NCI-H1417 treated with DMSO at 0.1 percent for 48 hours (cell line): ENCODE results near the gene GNA12.

ENCODE experiments used
- DNase-seq: peaks from one replicate; lab custom pipeline; 2025; lab: John Stamatoyannopoulos, UW

Gene GNA12

DNA sequence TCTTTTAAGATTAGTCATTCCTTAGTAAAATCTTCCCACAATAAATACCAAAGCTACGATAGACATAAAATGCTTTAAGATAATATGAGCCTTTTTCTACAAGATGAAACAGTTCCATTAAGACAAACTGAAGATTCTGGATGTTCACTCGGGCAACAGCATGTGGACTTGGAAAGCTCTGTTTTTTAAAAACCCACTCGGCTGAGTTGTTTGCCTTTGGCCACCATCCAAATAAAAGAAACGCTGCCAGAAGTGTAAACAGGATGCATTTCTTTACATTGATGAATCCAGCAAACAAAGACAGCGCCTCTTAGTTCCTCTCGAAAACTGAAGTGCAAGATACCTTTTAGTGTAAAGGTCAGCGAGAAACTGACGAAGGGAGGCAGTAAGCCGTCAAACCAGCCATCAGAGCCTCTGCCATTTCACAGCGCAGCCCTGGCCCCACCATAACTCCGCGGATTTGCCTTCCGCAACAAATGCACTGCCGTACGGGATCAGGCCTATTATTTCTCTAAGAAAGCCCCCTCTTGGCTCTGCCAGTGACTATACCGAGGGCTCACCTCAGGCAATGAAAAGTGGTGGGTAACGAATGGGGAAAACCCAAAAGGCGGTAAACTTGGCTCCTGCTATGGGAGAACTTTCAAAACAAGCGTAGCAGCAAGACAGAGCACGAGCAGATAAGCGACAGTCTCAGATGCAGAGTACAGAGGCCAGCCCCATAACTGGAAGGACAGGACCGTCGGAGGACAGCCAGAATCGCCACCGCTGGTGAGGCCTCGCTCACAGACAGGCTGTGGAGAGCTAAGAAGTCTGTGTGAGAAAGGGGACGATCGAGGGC is 41.4 kb downstream of the GNA12 start:
- no peak for DNase-seq

GRCh38 chr7:2802101-2802500 is 42.0 kb downstream of the GNA12 start:
- no peak for DNase-seq

DNA sequence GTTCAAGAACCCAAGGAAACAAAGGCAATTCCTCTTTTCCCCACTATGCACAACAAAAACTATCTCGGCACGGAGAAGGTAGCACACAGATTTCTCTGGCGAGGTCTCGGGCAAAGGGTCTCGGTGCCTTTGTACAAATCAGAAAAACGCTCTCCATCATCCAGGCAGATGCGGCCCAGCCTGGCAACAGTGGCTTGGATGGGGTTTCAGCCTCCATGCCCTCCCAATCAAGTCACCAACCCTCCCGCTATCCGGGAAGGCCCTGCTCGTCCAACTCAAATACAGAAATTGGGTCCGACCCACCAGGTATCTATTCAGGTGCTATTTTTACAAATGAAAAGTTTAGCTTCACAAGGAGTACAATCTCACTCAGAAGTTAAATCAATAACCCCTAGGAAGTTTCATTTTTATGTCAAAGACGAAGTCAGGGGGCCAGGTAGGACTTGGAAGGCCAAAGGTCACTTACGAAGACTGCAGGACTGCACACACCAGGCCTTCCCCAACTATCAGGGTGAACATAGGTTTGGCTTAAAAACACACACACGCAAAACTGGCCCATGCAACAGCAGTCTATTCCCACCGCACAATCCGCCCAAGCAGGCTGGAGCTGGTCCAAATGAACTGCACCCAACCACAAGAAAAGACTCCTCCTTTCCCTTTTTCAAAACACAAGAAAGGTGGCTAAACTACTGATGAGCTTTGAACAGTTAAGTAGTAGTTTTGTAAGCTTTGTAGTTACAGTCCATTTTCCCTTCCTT is 43.0 kb downstream of the GNA12 start:
- DNase-seq: no peak

DNA sequence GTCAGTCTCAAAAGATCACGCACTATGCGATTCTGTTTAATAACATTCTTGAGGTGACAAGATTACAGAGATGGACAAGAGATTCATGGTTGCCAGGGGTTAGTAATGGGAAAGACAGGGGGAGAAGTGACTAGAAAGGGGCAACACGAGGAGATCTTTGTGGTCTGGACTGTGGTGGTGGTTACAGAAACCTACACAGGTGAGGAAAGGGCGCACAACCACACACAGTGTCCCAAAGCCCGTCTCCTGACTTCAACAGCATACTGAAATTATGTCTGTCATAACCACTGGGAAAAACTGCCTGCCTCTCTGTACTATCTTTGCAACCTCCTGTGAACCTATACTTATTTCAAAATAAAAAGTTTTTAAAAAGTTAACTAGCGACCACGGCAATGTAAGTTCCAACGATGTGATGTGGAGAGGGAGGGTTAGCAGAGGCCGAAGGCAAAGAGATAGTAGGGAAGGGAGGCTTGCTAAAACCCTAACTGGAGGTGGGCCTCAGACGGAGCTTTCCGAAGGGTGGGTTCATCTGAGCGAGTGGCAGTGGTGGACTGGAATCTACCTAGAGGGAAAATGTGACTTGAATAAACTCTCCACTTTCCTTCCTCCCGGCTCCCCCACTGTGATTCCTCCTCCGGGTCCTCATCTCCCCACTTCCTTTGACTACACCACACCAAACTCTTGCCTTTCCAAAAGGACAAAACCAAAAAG is 43.7 kb downstream of the GNA12 start:
- DNase-seq: no peak

GRCh38 chr7:2799253-2799652 is 44.9 kb downstream of the GNA12 start:
- no peak for DNase-seq

- DNase-seq: no peak
Observed at GRCh38 chr7:2798669-2799068, 45.4 kb downstream of the GNA12 start.

DNA sequence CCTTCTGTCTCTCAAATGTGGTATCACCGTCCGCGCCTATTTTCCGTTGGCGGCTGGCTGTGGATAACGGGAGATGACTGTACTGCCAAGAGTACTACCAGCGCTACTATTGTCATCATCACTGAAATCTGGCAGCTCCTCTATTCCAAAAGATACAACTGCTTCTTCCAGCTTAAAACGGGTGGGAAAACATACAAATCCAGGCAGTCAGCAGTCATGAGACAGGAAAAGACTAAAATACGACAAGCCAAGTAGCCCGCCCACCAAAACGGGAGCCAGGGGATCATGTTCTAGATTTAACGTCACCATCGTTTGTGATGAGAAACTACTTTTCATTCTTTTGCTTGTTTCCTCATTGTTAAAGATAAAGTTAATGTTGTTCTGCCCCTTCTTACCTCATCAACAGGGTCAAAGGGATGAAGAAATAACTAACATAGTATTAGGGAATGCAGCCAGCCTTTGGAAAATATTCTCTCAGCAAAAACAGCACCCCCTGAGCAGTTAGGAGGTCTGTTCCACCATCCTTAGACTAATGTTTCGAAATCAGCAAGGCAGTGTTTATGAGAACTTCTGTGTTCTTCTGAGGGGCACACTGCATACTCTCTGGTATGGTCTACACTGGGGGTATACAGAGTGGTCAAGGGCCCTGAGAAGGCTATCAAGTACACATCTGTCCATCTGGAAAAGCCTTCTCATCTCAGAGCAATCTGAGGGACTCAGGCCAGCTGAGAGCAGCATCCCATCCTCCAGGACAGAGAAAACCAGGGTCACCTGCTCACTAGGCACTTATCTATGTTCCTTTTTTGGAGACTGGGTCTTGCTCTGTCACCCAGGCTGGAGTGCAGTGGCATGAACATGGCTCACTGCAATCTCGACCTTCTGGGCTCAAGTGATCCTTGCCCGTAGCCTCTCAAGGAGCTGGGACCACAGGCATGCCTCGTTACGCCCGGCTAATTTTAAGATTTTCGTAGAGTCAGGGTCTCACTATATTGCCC is 47.5 kb downstream of the GNA12 start:
- DNase-seq: no peak

- DNase-seq: no peak
Observed at GRCh38 chr7:2795906-2796305, 48.2 kb downstream of the GNA12 start.

- DNase-seq: no peak
Observed at GRCh38 chr7:2794836-2795636, 49.1 kb downstream of the GNA12 start.

GRCh38 chr7:2792856-2793487 is 51.1 kb downstream of the GNA12 start:
- DNase-seq: no peak

- DNase-seq: no peak
Observed at GRCh38 chr7:2792235-2792634, 51.9 kb downstream of the GNA12 start.

GRCh38 chr7:2791390-2791789 is 52.7 kb downstream of the GNA12 start:
- DNase-seq: no peak

DNA sequence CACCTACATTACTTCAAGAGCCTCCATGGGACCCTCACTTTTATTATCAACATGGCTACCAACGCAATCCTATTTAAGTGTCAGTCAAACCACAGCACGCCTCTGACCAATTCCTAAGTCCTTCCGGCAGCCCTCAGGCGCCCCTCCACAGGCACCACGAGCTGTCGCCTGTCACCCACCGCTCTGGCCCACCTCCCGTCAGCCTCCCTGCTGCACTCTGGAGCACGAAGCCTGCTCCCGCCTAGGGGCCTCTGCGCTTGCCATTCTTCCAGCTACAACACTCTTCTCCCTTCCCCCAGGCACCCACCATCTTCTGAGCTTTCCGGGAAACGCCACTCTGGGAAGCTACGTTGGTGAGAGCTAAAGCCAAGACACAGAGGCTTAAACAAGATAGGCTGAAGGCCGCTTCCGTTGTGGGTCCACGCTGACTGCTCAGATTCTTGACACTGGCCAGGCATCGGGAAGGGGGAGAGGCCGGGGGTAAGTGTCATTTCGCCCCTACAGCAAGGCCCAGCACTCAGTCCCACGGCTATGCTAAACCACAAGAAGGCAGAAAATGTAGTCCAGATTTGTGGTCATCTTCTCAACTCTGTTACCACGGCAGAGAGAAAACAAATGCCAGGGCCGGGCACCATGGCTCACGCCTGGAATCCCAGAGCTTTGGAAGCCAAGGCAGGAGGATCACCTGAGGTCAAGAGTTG is 56.7 kb downstream of the GNA12 start:
- no peak for DNase-seq

- no peak for DNase-seq
Observed at GRCh38 chr7:2786607-2787116, 57.4 kb downstream of the GNA12 start.

- DNase-seq: no peak
Observed at GRCh38 chr7:2785071-2785500, 59.0 kb downstream of the GNA12 start.

GRCh38 chr7:2782565-2782964 is 61.5 kb downstream of the GNA12 start:
- DNase-seq: no peak

DNA sequence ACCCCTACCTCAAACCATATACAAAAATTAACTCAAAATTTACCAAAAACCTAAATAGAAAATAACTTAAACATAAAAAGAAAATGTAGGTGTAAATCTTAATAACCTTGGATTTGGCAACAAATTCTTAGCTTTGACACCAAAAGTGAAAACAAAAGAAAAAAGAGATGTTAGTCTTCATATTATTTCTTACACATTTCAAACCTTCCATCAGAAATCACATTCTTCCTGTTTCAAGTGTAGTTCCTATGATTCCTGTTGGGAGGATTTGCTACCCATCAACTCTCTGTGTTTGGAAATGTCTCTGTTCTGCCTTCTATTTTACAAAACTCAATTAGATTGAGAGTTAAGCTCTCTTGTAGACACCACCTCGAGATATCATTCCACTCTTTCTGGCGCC is 62.0 kb downstream of the GNA12 start:
- DNase-seq: no peak

DNA sequence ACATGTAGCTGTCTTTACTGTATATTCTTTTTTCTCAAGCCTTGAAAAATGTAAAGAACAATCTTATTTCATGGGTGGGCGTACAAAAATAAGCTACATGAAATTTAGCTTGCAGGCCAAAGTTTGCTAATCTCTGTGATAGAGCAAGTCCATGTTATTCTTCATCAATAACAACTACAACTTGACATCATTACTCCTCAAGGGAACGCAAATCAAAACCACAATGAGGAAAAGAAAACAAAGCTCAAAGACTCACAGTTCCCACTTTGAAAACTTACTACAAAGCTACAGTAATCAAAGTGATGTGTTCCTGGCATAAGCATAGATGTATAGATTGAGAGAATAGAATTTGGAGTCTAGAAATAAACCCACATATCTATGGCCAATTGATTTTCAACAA is 62.5 kb downstream of the GNA12 start:
- no peak for DNase-seq

- DNase-seq: no peak
Observed at GRCh38 chr7:2779051-2779450, 65.1 kb downstream of the GNA12 start.
